ENCODE data around the gene FXYD6. TPM values are rescaled to one million over a fixed set of nuclear protein-coding genes. Genes with fewer than 3 reads are reported as not detected.
A peak's percentile ranks its signal among the peaks of the same experiment; 100 is the strongest.

FXYD6 gene
- total RNA-seq, 4 donors from 2014 or later: 7.0 to 27.0 (median 20.1) TPM

GRCh38 chr11:117842131-117842941 is 34.1 kb downstream of the FXYD6 start:
- intact Hi-C loops (cut with DNase I; ENCODE audit: low total_unique reads): loop anchor here (2.0 to 10.0 kb wide), 2 partner anchors 106 to 212 kb away; no protein-coding TSS in a partner anchor
- peak; percentile 56 to 82 for DNase-seq (ENCODE audit: low spot score in 2 of 2)
- TF ChIP-seq POLR2A (IDR thresholded peaks at IDR 0.05): no peak
- TF ChIP-seq CTCF (IDR thresholded peaks at IDR 0.05): no peak
- 77 to 78% methylated on average over 16 of the region's 16 CpGs for WGBS, 2 donors
- no peak overlapping the region for H3K4me3 ChIP-seq (ENCODE audit: low read depth, poor library complexity, severe bottlenecking)

- intact Hi-C loops (cut with DNase I; ENCODE audit: low total_unique reads): loop anchor here (2.0 to 10.0 kb wide), 2 partner anchors 107 to 213 kb away; no protein-coding TSS in a partner anchor
- no peak overlapping the region for H3K4me3 ChIP-seq (ENCODE audit: low read depth, poor library complexity, severe bottlenecking)
- WGBS, 2 donors: 88 to 90% methylated on average over 7 of the region's 7 CpGs
- no peak for TF ChIP-seq CTCF (IDR thresholded peaks at IDR 0.05)
- no peak for TF ChIP-seq POLR2A (IDR thresholded peaks at IDR 0.05)
- peak in 1 of 2 donors; percentile 63 for DNase-seq (ENCODE audit: low spot score in 2 of 2)
Measured at GRCh38 chr11:117841551-117842031, 34.9 kb downstream of the FXYD6 start.

- intact Hi-C loops (cut with DNase I; ENCODE audit: low total_unique reads): loop anchor here (10.0 kb wide), 1 partner anchor 214 kb away; no protein-coding TSS in a partner anchor
- no peak for TF ChIP-seq POLR2A (IDR thresholded peaks at IDR 0.05)
- TF ChIP-seq CTCF (IDR thresholded peaks at IDR 0.05): no peak
- H3K4me3 ChIP-seq (ENCODE audit: low read depth, poor library complexity, severe bottlenecking): no peak overlapping the region
- WGBS, 2 donors: 91 to 97% methylated on average over 11 of the region's 11 CpGs
- peak in 1 of 2 donors; percentile 75 for DNase-seq (ENCODE audit: low spot score in 2 of 2)
Measured at GRCh38 chr11:117840881-117841550, 35.4 kb downstream of the FXYD6 start.

GRCh38 chr11:117839936-117840813 is 36.3 kb downstream of the FXYD6 start:
- peak in 1 of 2 donors; percentile 66 for DNase-seq (ENCODE audit: low spot score in 2 of 2)
- TF ChIP-seq CTCF (IDR thresholded peaks at IDR 0.05) (no peak), POLR2A (IDR thresholded peaks at IDR 0.05) (no peak)
- intact Hi-C loops (cut with DNase I; ENCODE audit: low total_unique reads): loop anchor here (10.0 kb wide), 1 partner anchor 215 kb away; no protein-coding TSS in a partner anchor
- 88 to 91% methylated on average over 10 of the region's 10 CpGs for WGBS, 2 donors
- no peak overlapping the region for H3K4me3 ChIP-seq (ENCODE audit: low read depth, poor library complexity, severe bottlenecking)

DNA sequence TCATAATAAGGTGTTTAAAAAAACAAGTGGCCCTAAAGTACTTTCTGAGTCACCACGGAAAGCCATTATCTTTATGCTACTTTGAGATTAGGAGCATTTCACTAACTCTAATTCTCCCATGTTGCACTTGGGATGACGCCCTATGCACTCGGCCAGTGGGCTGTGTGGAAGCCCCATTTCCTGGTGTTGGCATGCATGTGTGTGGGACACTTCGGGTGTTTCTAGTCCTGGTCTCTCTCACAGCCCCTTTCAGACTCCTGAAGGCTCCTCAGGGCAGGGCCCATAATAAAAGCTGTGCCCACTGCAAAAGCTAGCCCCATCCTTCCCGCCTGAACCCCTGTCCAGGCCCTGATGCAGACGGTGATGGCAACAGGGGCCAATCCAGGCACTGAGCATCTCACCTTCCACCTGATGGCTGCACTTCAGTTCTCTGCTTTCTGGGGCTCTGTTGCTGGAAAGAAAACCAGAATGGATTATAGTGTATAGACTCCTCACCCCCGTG is 37.0 kb downstream of the FXYD6 start:
- intact Hi-C loops (cut with DNase I; ENCODE audit: low total_unique reads): no loop called here
- TF ChIP-seq POLR2A (IDR thresholded peaks at IDR 0.05): no peak
- TF ChIP-seq CTCF (IDR thresholded peaks at IDR 0.05): no peak
- DNase-seq (ENCODE audit: low spot score in 2 of 2): peak in 1 of 2 donors; percentile 65
- H3K4me3 ChIP-seq (ENCODE audit: low read depth, poor library complexity, severe bottlenecking): no peak overlapping the region
- 78 to 80% methylated on average over 7 of the region's 7 CpGs for whole genome bisulfite sequencing, 2 donors
